Activated CD4-positive, CD25-positive, alpha-beta regulatory T cell (primary cell): Measurements from ENCODE around the gene LDLRAD2.

ENCODE experiments used
- DNase-seq, 4 experiments: peaks; one replicate each; lab custom pipeline; 2025; lab: John Stamatoyannopoulos, UW

LDLRAD2 gene

GRCh38 chr1:21860971-21861370 is 48.9 kb downstream of the LDLRAD2 start:
- DNase-seq = no peak

GRCh38 chr1:21861602-21862429 is 49.8 kb downstream of the LDLRAD2 start:
- no peak for DNase-seq

GRCh38 chr1:21863981-21864380 is 51.9 kb downstream of the LDLRAD2 start:
- DNase-seq = no peak

GRCh38 chr1:21864730-21865129 is 52.7 kb downstream of the LDLRAD2 start:
- no peak for DNase-seq

- no peak for DNase-seq
These were observed 53.5 kb downstream of the LDLRAD2 start for GRCh38 chr1:21865609-21865942.

- DNase-seq = no peak
These were observed 54.1 kb downstream of the LDLRAD2 start for GRCh38 chr1:21865943-21866706.

GRCh38 chr1:21866707-21867043 is 54.6 kb downstream of the LDLRAD2 start:
- DNase-seq = no peak

GRCh38 chr1:21867451-21867996 is 55.5 kb downstream of the LDLRAD2 start:
- DNase-seq = no peak

GRCh38 chr1:21868482-21868881 is 56.4 kb downstream of the LDLRAD2 start:
- no peak for DNase-seq

GRCh38 chr1:21868941-21869454 is 56.9 kb downstream of the LDLRAD2 start:
- DNase-seq = no peak

- no peak for DNase-seq
These were observed 57.6 kb downstream of the LDLRAD2 start for GRCh38 chr1:21869620-21870121.

GRCh38 chr1:21870611-21871010 is 58.5 kb downstream of the LDLRAD2 start:
- no peak for DNase-seq

- no peak for DNase-seq
These were observed 59.9 kb downstream of the LDLRAD2 start for GRCh38 chr1:21871943-21872342.

- no peak for DNase-seq
These were observed 60.5 kb downstream of the LDLRAD2 start for GRCh38 chr1:21872445-21873079.

- DNase-seq = no peak
These were observed 61.1 kb downstream of the LDLRAD2 start for GRCh38 chr1:21873174-21873573.

GRCh38 chr1:21873761-21874160 is 61.7 kb downstream of the LDLRAD2 start:
- no peak for DNase-seq

GRCh38 chr1:21874328-21874727 is 62.3 kb downstream of the LDLRAD2 start:
- DNase-seq = no peak
